SHP77 treated with DMSO at 0.1 percent for 48 hours (cell line): ENCODE results near the gene RAB43.
"Not testable (repeated sequence)": the region's sequence is repeated elsewhere in the genome, so short reads cannot be mapped to it uniquely, and the experiment has no call there.

Experiments used
- DNase-seq: peaks from one replicate; lab custom pipeline; 2025; lab: John Stamatoyannopoulos, UW

Gene RAB43

GRCh38 chr3:129122412-129123011, 908 bp upstream of the RAB43 start:
- no peak for DNase-seq

GRCh38 chr3:129121016-129121791, 400 bp downstream of the RAB43 start:
- peak; percentile 5 for DNase-seq

GRCh38 chr3:129120254-129121004, 1.2 kb downstream of the RAB43 start:
- no peak for DNase-seq

- no peak for DNase-seq
These were observed 2.1 kb downstream of the RAB43 start for GRCh38 chr3:129119365-129120100.

- no peak for DNase-seq
These were observed 2.9 kb downstream of the RAB43 start for GRCh38 chr3:129118745-129119144.

DNA sequence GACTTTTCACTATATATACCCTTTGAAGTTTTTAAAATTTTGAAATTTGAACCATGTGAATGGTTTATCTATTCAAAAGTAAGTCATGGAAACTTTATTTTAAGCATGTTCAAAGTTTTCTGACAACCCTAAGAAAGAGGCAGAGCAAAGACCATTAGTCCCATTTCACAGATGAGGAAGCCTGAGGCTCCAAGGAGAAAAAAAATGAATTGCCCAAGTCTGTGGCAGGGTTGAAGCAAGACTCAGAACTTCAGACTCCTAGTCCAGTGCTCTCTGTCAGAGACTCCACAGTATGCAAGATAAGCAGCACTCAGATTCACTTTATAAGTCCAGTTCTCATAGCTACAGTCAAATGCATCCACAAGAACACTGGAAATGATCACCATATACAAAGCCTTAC, 4.5 kb downstream of the RAB43 start:
- DNase-seq, result no peak

- DNase-seq, result no peak
These were observed 5.1 kb downstream of the RAB43 start for GRCh38 chr3:129116482-129116946.

GRCh38 chr3:129114455-129114854, 7.1 kb downstream of the RAB43 start:
- no peak for DNase-seq

DNA sequence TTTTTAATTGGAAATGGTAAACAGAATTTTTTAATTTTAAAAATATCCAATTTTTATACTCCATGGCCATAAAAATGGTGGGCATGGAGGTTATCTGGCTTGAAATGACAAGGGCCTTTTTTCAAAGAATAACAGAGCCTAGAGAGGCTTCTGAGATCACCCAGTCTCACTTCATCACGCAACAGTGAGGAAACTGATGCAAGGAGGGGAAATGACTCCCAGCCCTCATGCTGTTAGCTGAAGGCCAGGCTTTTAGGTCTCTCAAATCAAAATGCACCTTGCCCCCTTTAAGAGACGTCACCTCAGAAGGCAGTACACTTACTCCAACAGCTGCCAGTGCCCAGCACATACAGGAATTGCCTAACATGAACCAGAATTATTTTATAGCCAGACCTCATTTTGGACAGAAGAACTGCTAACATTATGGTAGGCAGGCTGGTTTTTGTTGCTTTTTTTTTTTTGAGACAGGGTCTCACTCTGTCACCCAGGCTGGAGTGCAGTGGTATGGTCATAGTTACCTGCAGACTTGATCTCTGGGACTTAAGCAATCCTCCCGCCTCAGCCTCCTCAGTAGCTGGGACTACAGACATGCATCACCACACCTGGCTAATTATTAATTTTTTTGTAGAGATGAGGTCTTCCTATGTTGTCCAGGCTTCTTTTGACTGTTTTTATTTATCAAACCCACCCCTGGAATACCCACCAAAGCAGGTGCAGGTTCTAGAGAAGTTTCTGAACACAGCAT, 9.1 kb downstream of the RAB43 start:
- no peak for DNase-seq

GRCh38 chr3:129111076-129111780, 10.4 kb downstream of the RAB43 start:
- not testable (repeated sequence) for DNase-seq

DNA sequence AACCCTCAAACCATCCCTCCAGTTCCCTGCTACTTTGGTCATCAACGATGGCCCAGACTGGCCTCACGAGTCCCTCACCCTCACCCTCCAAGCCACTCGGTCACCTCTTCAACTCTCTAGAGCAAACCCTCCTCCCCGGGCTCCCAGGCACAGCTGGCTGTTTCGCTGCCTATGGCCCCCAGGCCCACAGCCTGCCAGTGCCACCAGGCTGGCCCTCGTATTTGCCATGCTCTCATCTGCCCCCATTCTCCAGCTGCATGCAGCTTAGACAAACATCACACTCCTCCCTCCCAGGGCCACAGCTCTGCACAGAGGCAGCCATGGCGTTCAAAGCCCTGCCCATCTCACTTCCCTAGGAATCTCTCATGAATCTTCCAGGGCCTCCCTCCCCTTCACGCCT, 13.8 kb downstream of the RAB43 start:
- DNase-seq, result peak; percentile 51

DNA sequence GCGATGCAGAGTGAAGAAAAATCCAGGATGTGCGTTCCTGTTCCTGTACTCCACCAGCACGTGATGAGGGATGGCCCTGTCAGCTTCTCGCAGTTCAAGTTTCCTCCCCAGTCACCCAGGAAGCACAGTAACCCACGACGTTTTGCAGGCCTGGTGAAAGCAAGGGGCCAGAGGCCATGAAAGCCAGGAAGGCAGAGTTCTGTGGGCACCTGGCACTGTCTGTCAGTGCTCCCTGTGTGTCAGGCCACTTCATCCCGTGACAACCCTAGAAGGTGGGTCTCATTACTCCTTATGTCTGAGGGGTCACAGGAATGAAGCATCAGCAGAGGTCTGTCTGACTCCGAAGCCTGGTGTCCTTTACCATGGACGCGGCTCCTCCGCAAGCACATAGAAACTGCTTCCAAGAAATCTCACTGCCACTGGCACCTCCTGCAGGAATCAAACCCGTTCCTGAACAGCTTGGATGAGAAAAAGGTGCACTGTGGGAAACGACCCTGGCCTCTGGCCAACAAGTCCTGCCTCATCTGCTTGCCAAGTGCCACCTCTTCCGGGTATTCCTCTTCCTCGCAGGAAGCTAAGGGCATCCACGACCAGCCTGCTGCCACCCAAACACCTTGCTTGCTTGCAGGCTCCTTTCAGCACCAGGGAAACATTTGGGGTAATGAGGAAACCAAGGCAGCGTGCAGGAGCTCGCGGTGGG, 14.6 kb downstream of the RAB43 start:
- peak; percentile 75 for DNase-seq

GRCh38 chr3:129106320-129106719, 15.3 kb downstream of the RAB43 start:
- peak; percentile 43 for DNase-seq

- DNase-seq, result no peak
These were observed 15.7 kb downstream of the RAB43 start for GRCh38 chr3:129105862-129106261.

DNA sequence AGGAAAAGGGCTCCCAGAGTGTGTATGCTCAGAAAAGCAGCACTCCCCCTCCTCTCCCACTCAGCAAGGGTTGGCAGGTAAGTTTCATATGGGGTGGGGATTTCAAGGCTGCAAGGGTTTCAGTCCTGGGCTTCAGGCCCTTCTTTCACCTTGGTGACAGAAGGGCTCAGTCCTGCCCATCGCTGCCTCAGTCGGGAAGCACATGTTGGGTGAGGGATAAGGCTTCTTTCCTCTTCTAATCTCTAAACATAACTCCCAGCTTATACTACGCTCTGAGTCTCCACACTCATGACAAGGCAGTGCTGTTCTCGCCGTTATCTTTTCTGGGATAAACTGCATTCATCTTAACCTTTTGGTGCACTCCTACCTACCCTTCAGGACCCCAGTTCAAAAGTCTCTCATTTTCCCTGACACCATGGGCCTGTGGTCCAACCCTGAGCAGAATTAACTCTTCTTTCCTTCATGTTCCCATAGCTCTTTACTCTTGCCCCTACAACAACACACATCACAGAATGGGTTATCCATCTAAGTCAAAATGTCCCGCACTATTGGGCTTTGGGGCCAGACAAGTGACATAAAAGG, 17.0 kb downstream of the RAB43 start:
- no peak for DNase-seq

DNA sequence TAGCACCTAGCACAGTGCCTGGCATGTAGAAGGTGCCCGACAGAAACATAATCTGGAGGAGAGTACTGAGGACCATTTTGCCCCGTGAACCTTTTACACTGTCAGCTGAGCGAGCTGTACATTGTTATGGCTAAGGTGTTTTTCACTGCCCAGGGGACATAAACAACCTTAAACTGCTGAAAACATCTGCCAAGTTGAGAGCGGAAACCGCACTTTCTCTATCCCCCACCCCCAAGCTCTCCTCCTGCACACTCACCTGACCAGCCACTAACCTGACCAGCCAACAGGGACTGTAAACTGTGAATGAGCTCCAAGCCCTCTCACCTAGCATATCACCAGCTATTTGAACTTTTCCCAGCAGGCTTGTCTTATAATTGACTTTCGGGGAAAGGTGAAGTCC, 17.6 kb downstream of the RAB43 start:
- no peak for DNase-seq

GRCh38 chr3:129103296-129103695, 18.3 kb downstream of the RAB43 start:
- no peak for DNase-seq

DNA sequence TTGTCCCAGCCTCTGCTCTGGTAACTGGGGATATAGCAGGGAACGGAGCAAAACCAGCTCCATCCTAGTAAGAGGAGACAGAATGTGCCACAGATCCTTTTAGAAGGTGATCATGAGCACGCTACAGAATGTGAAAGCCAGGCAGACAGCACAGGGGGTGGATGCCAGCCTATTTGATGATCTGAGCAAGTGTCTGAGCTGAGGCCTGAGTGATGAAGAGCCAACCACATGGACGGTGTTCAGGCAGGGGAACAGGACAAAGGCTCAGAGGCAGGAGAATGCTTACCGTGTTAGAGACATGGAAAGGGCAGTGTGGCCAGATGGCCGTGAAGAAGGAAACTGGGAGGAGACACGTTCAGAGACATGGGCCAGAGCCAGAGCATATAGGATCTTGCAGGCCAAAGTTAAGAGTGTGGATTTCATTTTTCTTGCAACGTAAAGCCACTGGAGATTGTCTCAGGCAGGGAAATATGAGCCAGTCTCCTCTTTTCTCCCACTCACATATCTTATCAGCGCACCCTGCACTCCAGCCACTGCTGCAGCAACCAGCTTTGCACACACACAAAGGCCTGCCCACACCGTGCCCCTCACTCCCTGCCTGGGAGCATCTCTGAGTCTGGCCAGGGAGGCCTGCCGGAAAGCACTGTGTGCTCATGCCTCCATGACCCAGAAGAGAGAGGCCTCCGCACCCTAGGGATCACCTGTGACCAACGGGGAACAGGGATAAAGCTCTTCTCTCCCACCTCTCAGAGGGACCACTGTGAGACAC, 20.1 kb downstream of the RAB43 start:
- no peak for DNase-seq

DNA sequence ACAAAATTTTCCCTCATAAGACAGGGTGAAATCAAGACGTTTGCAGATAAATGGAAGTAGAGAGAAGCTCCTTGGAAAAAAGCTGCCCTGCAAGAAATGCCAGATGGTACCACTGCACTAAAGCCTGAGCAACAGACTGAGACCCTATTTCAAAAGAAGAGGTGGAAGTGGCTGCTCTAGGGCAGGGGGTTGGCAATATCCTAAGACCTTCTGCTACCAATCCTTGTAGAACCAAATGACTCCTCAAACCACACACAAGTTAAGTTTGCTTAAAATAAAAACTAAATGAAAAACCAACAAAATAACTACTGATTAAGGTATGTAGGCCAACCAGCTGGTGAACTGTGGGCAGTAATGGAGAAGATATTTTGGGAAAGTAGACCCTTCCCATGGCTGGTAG, 21.3 kb downstream of the RAB43 start:
- no peak for DNase-seq
